Measurements from ENCODE around the gene LBX2. TPM values are rescaled to one million over a fixed set of nuclear protein-coding genes. Genes with fewer than 3 reads are reported as not detected.

The LBX2 gene
- total and polyA plus RNA-seq, 12 donors, result 0.17 to 1.5 (median 0.44) TPM; not detected in 2

- ATAC-seq (no peak), DNase-seq (no peak)
- intact Hi-C loops (cut with DNase I), result loop anchor here in 2 of 10 donors (5.0 kb wide), 2 partner anchors 50 to 55 kb away; partner anchors contain the start of genes CCDC142 (in 1 of the 2) and TTC31 (in 1 of the 2)
- H3K36me3 ChIP-seq, result peaks cover 0 to 57% (median 21%) of the 10 kb centered on the region in 9 donors
- H3K4me1 ChIP-seq, result peaks cover 12 to 35% (median 30%) of the 10 kb centered on the region in 9 donors
- peak overlapping the region in 1 of 10 donors; percentile 2 for H3K27ac ChIP-seq
- peak in 7 of 9 donors; percentile 14 to 45 (median 29) for TF ChIP-seq CTCF (IDR thresholded peaks at IDR 0.05)
- H3K9me3 ChIP-seq, result no peaks in the 10 kb centered on the region
- H3K4me3 ChIP-seq, result no peak overlapping the region
- no peaks in the 10 kb centered on the region for H3K27me3 ChIP-seq
Observed at GRCh38 chr2:74532222-74532621, 32.8 kb upstream of the LBX2 start.

- peaks cover 12 to 35% (median 31%) of the 10 kb centered on the region in 9 donors for H3K4me1 ChIP-seq
- peaks cover 0 to 62% (median 27%) of the 10 kb centered on the region in 9 donors for H3K36me3 ChIP-seq
- no peak for ATAC-seq
Observed at GRCh38 chr2:74531666-74532065, 32.3 kb upstream of the LBX2 start.

GRCh38 chr2:74530239-74531187, 31.1 kb upstream of the LBX2 start:
- TF ChIP-seq CTCF (IDR thresholded peaks at IDR 0.05), result no peak
- DNase-seq, result peak in 1 of 2 donors; percentile 41
- Histone ChIP-seq H3K4me1 (peaks cover 12 to 35% (median 31%) of the 10 kb centered on the region in 9 donors), H3K27me3 (no peaks in the 10 kb centered on the region), H3K4me3 (peak overlapping the region; percentile 63 to 97 (median 86)), H3K27ac (peak overlapping the region; percentile 25 to 95 (median 91)), H3K9me3 (no peaks in the 10 kb centered on the region), H3K36me3 (peaks cover 0 to 72% (median 34%) of the 10 kb centered on the region in 9 donors)
- 3 to 4% methylated on average over 54 of the region's 54 CpGs for WGBS, 2 donors
- intact Hi-C loops (cut with DNase I), result loop anchor here in 3 of 10 donors (2.0 to 5.0 kb wide), 3 partner anchors 22 to 57 kb away; partner anchors contain the start of genes CCDC142 (in 1 of the 3), LOXL3 (in 1 of the 3) and TTC31 (in 1 of the 3)
- ATAC-seq, result peak; percentile 4 to 50 (median 16)

More at GRCh38 chr2:74531666-74532065, 32.3 kb upstream of the LBX2 start:
- 77 to 81% methylated on average over 7 of the region's 7 CpGs for WGBS, 2 donors
- H3K27ac ChIP-seq, result peak overlapping the region in 3 of 10 donors; percentile 2 to 92 (median 91)
- H3K4me3 ChIP-seq, result no peak overlapping the region
- intact Hi-C loops (cut with DNase I), result loop anchor here in 3 of 10 donors (2.0 to 5.0 kb wide), 3 partner anchors 21 to 56 kb away; partner anchors contain the start of genes CCDC142 (in 1 of the 3), LOXL3 (in 1 of the 3) and TTC31 (in 1 of the 3)
- no peak for TF ChIP-seq CTCF (IDR thresholded peaks at IDR 0.05)
- no peaks in the 10 kb centered on the region for H3K27me3 ChIP-seq
- DNase-seq, result no peak
- no peaks in the 10 kb centered on the region for H3K9me3 ChIP-seq
